GM10266 (cell line): ENCODE measurements around the gene ENDOU.

Source experiments
- DNase-seq: peaks from one replicate; pipeline ENCODE4 v3.0.0; 2012; ENCODE audit errors: extremely low spot score
- TF ChIP-seq, protein P1 (sequence below): IDR thresholded peaks from 2 replicates; pipeline ENCODE4 v1.5.1; 2012; ENCODE audit warnings: mild to moderate bottlenecking, low read depth; ENCODE audit not compliant: control insufficient read depth, insufficient read depth; ENCODE audit errors: missing control alignments

ENDOU gene

DNA sequence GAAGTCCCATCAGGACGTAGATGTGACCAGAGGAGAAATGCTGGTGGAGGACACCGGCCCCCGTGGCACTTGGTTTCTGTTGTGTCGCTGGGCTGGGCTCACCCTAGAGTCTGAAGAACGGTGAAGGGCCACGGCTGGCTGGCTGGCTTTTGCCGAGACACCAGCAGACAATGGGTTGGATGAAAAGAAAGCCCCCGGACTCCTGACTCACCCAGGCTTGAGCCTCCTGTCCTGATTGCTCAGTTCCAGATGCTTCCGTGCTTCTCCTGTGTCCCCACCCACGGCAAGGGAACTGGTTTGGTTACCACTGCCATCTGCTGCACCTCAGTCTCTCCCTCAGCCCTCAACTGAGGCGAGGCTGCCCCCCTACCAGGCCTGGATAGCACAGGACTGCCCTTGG lies 10.4 kb upstream of the ENDOU start:
- DNase-seq: no peak
- TF ChIP-seq, protein P1, sequence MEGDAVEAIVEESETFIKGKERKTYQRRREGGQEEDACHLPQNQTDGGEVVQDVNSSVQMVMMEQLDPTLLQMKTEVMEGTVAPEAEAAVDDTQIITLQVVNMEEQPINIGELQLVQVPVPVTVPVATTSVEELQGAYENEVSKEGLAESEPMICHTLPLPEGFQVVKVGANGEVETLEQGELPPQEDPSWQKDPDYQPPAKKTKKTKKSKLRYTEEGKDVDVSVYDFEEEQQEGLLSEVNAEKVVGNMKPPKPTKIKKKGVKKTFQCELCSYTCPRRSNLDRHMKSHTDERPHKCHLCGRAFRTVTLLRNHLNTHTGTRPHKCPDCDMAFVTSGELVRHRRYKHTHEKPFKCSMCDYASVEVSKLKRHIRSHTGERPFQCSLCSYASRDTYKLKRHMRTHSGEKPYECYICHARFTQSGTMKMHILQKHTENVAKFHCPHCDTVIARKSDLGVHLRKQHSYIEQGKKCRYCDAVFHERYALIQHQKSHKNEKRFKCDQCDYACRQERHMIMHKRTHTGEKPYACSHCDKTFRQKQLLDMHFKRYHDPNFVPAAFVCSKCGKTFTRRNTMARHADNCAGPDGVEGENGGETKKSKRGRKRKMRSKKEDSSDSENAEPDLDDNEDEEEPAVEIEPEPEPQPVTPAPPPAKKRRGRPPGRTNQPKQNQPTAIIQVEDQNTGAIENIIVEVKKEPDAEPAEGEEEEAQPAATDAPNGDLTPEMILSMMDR: no peak

DNA sequence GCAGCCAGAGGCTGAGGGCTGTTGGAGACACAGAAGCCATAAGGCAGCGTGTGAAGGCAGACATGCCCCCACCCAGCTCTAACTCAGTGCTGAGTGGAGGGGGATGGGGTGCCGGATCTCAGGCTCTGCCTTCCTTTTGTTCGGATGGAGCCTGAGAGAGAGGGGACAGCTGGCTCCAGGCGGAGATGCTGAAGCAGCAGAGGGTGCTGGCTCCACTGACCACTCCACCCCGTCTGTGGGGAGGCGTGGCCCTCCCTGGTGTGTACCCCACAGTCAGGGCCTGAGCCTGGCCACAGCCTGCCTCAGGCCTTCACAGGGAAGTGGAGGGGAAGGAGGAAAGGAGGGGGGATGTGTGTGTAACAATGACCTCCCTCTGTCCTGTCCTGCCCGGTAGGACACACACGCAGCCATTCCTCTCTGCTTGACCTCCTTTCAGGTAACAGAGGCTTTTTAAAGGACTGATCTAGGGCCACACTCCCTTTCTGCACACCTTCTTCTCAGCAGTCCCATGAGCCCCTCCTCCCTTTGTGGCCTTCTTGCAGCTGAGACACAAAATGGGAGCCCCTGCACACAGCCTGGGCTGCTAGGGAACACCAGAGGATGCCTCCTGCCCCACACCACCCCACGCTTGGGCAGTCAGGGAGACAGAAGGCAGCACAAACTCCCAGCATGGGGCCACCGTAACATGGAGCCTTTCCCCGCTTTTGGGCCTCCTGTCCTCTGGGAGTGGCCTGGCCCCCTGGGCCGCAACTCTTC lies 9.6 kb upstream of the ENDOU start:
- no peak for DNase-seq
- TF ChIP-seq, protein P1: no peak

DNA sequence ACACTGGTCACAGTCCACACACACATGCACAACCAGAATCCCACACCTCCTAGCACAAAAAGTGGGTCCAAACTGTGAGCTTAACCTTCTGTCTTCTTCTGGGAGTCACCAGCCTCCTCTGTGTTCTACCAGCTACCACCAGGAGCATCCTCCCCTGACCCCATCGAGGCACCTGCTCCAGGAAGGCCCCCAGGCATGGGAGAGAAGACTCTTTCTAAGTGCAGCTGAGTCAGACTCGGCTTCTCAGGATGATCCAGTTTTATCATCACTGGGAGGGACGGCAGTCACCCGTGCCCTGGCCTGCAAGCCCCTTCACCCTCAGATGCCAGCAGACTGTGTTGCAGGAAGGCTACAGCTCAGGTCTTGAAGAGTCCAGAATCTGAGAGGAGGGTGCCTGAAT lies 7.9 kb upstream of the ENDOU start:
- no peak for DNase-seq
- TF ChIP-seq, protein P1: no peak

GRCh38 chr12:47732504-47732903 lies 7.2 kb upstream of the ENDOU start:
- no peak for DNase-seq
- TF ChIP-seq, protein P1: no peak

GRCh38 chr12:47731723-47732122 lies 6.4 kb upstream of the ENDOU start:
- DNase-seq: no peak
- TF ChIP-seq, protein P1: no peak

GRCh38 chr12:47730341-47730744 lies 5.1 kb upstream of the ENDOU start:
- TF ChIP-seq, protein P1: no peak
- DNase-seq: no peak

- TF ChIP-seq, protein P1: no peak
- DNase-seq: no peak
Observed at GRCh38 chr12:47729233-47729632, 3.9 kb upstream of the ENDOU start.
